ENCODE measurements around the gene PRUNE2.

DNA sequence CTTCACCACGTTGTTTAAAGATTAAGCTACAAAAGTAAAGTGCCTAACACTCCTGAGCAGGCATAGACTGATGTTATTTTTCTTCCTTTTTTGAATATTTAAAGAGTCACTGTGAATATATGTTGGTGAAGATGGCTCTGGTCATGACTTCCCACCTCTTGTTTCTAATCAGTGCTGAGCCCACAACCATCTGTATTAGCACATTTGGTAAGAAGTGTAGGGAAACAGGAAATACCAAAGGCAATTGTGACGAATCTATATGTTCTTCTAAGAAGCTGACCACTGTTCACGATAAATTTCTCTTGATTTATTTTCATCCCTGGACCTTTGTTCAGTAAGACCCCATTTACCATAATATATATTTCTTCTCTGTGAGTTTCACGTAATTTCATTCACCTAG, 249.9 kb downstream of the PRUNE2 start:
- TF ChIP-seq POLR2A (IDR thresholded peaks at IDR 0.05) (no peak), CTCF (IDR thresholded peaks at IDR 0.05) (no peak)

Measured in lower leg skin (tissue), 3 donors.